Epithelial cell of esophagus (primary cell): ENCODE results near the gene RPS6KB2.

Source experiments
- DNase-seq: peaks from one replicate; pipeline ENCODE4 v3.0.0; 2010; ENCODE audit warnings: low read depth
- H3K4me3 ChIP-seq: 2 replicates; pipeline ENCODE4 v1.5.1; 2011; ENCODE audit warnings: mild to moderate bottlenecking, low read length, control low read depth
- CTCF ChIP-seq: IDR thresholded peaks from 2 replicates; pipeline ENCODE4 v1.5.1; 2011; ENCODE audit warnings: low read depth, mild to moderate bottlenecking, low read length, control low read depth, inconsistent platforms; ENCODE audit not compliant: insufficient read depth; ENCODE audit errors: missing control alignments

The RPS6KB2 gene

GRCh38 chr11:67451658-67451976, 23.3 kb downstream of the RPS6KB2 start:
- no peak for TF ChIP-seq CTCF
- no peak for DNase-seq
- H3K4me3 ChIP-seq = no peak overlapping the region

- H3K4me3 ChIP-seq = no peak within 1 kb of the TSS
- no peak for DNase-seq
- no peak for TF ChIP-seq CTCF
These were observed 24.1 kb downstream of the RPS6KB2 start, which contains the start of gene GPR152 for GRCh38 chr11:67452141-67452952. TSS of gene GPR152 (minus strand) at chr11:67452729. CDS start at chr11:67452724, 5 bp downstream.

GRCh38 chr11:67453816-67454732, 25.8 kb downstream of the RPS6KB2 start:
- TF ChIP-seq CTCF = no peak
- DNase-seq = no peak
- H3K4me3 ChIP-seq = no peak overlapping the region

GRCh38 chr11:67455054-67455453, 26.8 kb downstream of the RPS6KB2 start, which contains the start of gene CABP4:
TSS of gene CABP4 (plus strand) at chr11:67455354. CDS start at chr11:67455424, 70 bp downstream.
- no peak for DNase-seq
- H3K4me3 ChIP-seq = no peak within 1 kb of the TSS
- no peak for TF ChIP-seq CTCF

- no peak for TF ChIP-seq CTCF
- H3K4me3 ChIP-seq = no peak overlapping the region
- DNase-seq = no peak
These were observed 27.9 kb downstream of the RPS6KB2 start for GRCh38 chr11:67456068-67456705.

- no peak for DNase-seq
- H3K4me3 ChIP-seq = no peak overlapping the region
- TF ChIP-seq CTCF = no peak
These were observed 29.2 kb downstream of the RPS6KB2 start for GRCh38 chr11:67457453-67457852.
